GM06990 (cell line): ENCODE results near the gene SIRT7.

Experiments
- DNase-seq: peaks from one replicate; pipeline ENCODE4 v3.0.0-alpha.2; 2011; ENCODE audit not compliant: insufficient read length; ENCODE audit errors: extremely low read depth
- H3K27me3 ChIP-seq: replicated peaks from 2 replicates; pipeline ENCODE4 v1.6.0; 2011; ENCODE audit warnings: low read length; ENCODE audit not compliant: control insufficient read depth, insufficient read depth
- H3K36me3 ChIP-seq: 2 replicates; pipeline ENCODE4 v1.5.1; 2011; ENCODE audit warnings: low read length; ENCODE audit not compliant: control insufficient read depth, insufficient read depth
- H3K4me3 ChIP-seq: replicated peaks from 2 replicates; pipeline ENCODE4 v1.5.1; 2011; ENCODE audit warnings: low read depth, mild to moderate bottlenecking, control low read depth, low read length
- CTCF ChIP-seq: IDR thresholded peaks from 2 replicates; pipeline ENCODE4 v1.5.1; 2011; ENCODE audit warnings: low read length, control low read depth, mild to moderate bottlenecking, inconsistent platforms; ENCODE audit not compliant: insufficient read depth, poor library complexity, severe bottlenecking

Gene SIRT7

GRCh38 chr17:81903415-81903831 lies 14.6 kb downstream of the SIRT7 start:
- no peaks in the 10 kb centered on the region for H3K27me3 ChIP-seq

DNA sequence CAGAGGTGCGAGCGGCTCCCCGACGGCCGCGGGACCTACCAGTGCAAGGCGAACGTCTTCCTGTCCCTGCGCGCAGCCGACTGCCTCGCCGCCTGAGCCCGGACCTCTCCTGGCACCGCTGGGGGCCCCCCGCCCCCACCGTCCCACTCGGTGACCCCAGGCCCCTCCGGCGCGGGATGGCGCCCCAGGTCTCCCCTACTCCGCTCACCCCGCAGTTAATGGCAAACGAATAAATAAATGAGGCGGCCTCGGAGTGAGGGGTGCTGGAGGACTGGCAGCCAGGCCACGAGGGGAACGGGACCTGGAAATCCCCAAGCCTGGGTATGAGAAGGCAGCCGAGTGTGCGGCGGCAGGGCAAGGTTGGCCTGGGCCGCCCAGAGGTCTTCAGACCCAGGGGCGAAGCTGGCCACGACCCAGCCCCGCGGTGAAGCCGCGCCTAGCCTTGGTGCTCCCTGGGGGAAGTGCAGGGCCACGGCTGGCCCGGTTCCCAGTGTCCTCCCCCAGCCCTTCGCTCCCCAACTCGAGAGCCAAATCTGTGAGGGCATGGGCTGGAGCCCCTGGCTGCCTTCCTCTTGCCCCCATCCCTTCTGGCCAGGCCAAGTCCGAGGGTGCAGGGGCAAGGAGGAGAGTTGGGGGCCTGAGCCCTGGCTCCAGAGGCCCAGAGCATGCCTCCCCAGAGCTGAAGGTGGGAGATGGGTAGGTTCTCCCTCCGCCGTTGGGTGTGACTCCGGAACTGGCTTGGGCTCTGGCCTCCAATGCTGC lies 15.1 kb downstream of the SIRT7 start:
- Histone ChIP-seq H3K4me3 (no peak overlapping the region), H3K36me3 (peaks cover 25% of the 10 kb centered on the region), H3K27me3 (no peaks in the 10 kb centered on the region)
- no peak for DNase-seq
- TF ChIP-seq CTCF, result no peak

More at GRCh38 chr17:81903415-81903831, 14.6 kb downstream of the SIRT7 start:
- H3K4me3 ChIP-seq, result no peak overlapping the region
- TF ChIP-seq CTCF, result no peak
- DNase-seq, result no peak
- peaks cover 22% of the 10 kb centered on the region for H3K36me3 ChIP-seq

GRCh38 chr17:81902023-81902652 lies 15.8 kb downstream of the SIRT7 start, which contains the start of gene NPB:
Gene NPB, plus strand, starts transcription at chr17:81902238. Its CDS starts 40 bp downstream, at chr17:81902278.
- TF ChIP-seq CTCF, result no peak
- H3K27me3 ChIP-seq, result no peaks in the 10 kb centered on the region
- no peak within 1 kb of the TSS for H3K4me3 ChIP-seq
- peaks cover 25% of the 10 kb centered on the region for H3K36me3 ChIP-seq
- no peak for DNase-seq

- Histone ChIP-seq H3K36me3 (peaks cover 19% of the 10 kb centered on the region), H3K4me3 (no peak overlapping the region), H3K27me3 (no peaks in the 10 kb centered on the region)
- no peak for DNase-seq
- no peak for TF ChIP-seq CTCF
These were observed 16.6 kb downstream of the SIRT7 start for GRCh38 chr17:81901167-81902022.

DNA sequence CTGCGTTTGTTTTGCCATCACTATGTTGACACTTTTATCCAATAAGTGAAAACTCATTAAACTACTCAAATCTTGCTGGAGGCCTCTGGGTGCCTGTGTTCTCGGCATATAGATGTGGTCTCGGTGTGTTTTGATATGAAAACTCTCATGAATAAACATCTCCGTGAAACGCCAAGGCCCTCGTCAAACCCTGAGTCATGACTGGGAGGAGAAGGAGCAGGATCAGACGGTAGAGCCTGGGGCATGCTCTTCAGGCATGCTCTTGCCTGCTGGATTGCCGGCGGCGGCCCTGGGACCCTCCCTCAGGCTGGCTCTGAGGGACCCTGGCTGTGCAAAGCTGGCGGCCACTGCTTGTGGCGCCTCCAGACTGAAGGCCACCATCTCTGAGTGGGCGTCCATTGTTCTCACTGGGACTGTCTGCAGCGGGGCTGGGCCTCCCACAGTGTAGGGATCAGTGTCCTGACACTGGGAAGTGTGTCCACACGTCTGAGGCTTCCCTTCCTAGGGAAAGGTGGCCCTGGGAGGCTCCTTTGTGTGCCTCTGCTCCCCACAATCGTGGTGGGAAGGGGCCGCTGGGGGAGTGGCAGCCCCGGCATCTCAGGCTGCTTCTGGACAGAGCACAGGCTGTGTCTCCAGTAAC lies 17.7 kb downstream of the SIRT7 start:
- DNase-seq, result no peak
- peaks cover 13% of the 10 kb centered on the region for H3K36me3 ChIP-seq
- H3K4me3 ChIP-seq, result no peak overlapping the region
- no peaks in the 10 kb centered on the region for H3K27me3 ChIP-seq
- TF ChIP-seq CTCF, result no peak
